GM10248 (cell line): ENCODE results near the gene CCDC30.
A peak's percentile ranks its signal among the peaks of the same experiment; 100 is the strongest.

Source experiments
- CTCF ChIA-PET: fragments of 300-600 bp; sonication (Branson Sonifier 250); formaldehyde crosslinking; extraction: SDS; loops from one replicate; lab custom pipeline; 2021; ENCODE audit warnings: antibody characterized with exemption; lab: Yijun Ruan, JAX
- POLR2A ChIA-PET: fragments of 350-650 bp; sonication (Branson Sonifier 250); formaldehyde crosslinking; extraction: SDS; loops from one replicate; lab custom pipeline; 2020; ENCODE audit warnings: antibody characterized with exemption; lab: Yijun Ruan, JAX
- DNase-seq: peaks from one replicate; pipeline ENCODE4 v3.0.0; 2012; ENCODE audit errors: extremely low spot score
- CTCF ChIP-seq: IDR thresholded peaks from 2 replicates; pipeline ENCODE4 v1.5.1; 2012; ENCODE audit warnings: mild to moderate bottlenecking, low read depth; ENCODE audit errors: extremely low read depth, missing control alignments, control extremely low read depth

The CCDC30 gene

GRCh38 chr1:42657981-42658876 is 195.1 kb downstream of the CCDC30 start, which contains the start of gene PPIH:
PPIH (plus strand) TSS chr1:42658423; CDS start chr1:42658447, 24 bp downstream.
- CTCF ChIA-PET, result interaction anchor here (0.8 to 1.5 kb wide), 4 partner anchors 8 to 485 kb away, joined by 3 read pairs; no protein-coding TSS in a partner anchor
- peak; percentile 94 for DNase-seq
- no peak for TF ChIP-seq CTCF
- POLR2A ChIA-PET, result interaction anchor here (1.1 to 1.4 kb wide), 2 partner anchors 25 to 201 kb away, joined by 3 to 5 read pairs; partner anchors contain the start of gene PPCS

DNA sequence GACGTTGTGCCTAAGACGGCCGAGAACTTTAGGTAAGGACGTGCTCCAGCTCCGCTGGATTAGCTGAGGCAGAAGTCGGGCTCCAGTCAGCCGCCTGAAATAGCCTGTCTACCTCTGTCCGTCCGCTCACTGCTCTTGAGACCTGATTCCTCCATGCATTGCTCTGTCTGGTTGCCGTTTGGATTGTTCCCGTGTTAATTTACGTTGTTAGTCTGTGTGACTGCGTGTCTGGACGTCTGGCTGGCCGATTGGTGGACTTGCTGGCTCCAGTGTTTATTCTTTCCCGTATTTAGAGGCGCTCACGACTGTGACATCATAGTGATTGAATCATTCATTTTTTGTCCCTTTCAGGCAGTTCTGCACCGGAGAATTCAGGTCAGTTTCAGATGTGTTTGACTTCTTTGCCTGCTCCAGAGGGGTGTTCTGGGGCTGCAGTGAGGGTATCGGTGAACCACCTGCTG is 195.8 kb downstream of the CCDC30 start:
- DNase-seq, result no peak
- no peak for TF ChIP-seq CTCF
- POLR2A ChIA-PET, result no interaction called here
- CTCF ChIA-PET, result interaction anchor here (1.0 to 1.5 kb wide), 2 partner anchors 12 to 321 kb away, joined by 3 read pairs; no protein-coding TSS in a partner anchor

DNA sequence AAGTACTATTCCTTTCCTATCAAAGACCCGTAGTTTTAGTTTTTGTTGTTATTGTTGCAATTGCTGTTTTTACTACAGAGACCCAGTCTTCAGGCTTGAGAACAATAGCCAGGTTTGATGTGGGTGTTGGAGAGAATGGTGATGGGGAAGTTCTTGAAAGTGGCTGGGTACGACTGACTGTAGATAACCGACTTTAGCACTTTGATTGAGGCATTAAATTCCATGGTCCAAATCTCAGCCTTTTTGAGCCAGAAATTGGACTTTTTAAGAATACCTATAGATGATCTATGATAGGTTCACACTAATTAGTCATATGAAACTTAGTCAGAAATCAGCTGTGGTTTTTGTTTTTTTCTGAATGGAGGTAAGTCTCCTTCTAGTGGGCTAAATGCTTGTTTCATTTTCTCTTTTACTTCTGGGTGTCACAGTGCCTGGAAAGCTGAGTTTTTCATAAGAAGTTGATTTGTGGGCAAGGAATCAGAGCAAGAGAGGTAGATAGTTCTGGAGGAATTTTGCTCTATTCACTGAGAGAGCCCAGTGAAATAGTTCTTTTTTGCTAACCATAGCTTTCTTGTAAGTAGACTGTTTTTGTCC is 197.9 kb downstream of the CCDC30 start:
- ChIA-PET CTCF (interaction anchor here (1.1 to 3.8 kb wide), 3 partner anchors 15 to 55 kb away, joined by 3 to 12 read pairs (median 3); no protein-coding TSS in a partner anchor), POLR2A (interaction anchor here (1.1 kb wide), 1 partner anchor 21 kb away, joined by 3 read pairs; the partner anchor contains the start of gene YBX1)
- no peak for TF ChIP-seq CTCF
- DNase-seq, result peak; percentile 38

GRCh38 chr1:42669936-42670335 is 206.8 kb downstream of the CCDC30 start:
- ChIA-PET CTCF (interaction anchor here (0.8 to 1.0 kb wide), 2 partner anchors 9 to 97 kb away, joined by 3 to 4 read pairs; partner anchors contain the start of genes C1orf50 and P3H1), POLR2A (interaction anchor here (1.1 kb wide), 1 partner anchor 12 kb away, joined by 5 read pairs; the partner anchor contains the start of gene YBX1)
- no peak for TF ChIP-seq CTCF

DNA sequence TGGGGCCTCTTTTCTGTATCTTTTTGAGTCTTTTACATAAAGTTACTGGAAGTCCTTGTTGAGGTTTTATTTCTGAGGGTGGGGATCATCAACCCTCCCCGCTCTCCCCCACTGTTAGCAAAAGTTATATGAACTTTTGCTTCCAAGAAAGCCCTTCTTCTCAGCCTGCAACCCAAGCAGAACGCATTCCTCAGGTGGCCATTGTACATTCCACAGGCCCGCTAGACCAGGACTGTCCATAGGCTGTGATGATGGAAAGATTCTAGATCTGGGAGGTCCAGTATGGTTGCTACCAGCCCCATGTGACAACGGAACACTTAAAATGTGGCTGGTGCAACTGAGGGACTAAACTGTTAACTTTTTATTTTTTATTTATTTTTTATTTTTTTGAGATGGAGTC is 207.3 kb downstream of the CCDC30 start:
- TF ChIP-seq CTCF, result no peak
- POLR2A ChIA-PET, result interaction anchor here (0.6 kb wide), 1 partner anchor 44 kb away, joined by 6 read pairs; no protein-coding TSS in a partner anchor
- CTCF ChIA-PET, result interaction anchor here (1.5 kb wide), 1 partner anchor 20 kb away, joined by 4 read pairs; no protein-coding TSS in a partner anchor
- no peak for DNase-seq

More at GRCh38 chr1:42669936-42670335, 206.8 kb downstream of the CCDC30 start:
- no peak for DNase-seq

GRCh38 chr1:42674214-42674613 is 211.1 kb downstream of the CCDC30 start:
- POLR2A ChIA-PET, result no interaction called here
- CTCF ChIA-PET, result interaction anchor here (1.2 kb wide), 1 partner anchor 8 kb away, joined by 4 read pairs; no protein-coding TSS in a partner anchor

More at GRCh38 chr1:42674214-42674613, 211.1 kb downstream of the CCDC30 start:
- DNase-seq, result no peak
- TF ChIP-seq CTCF, result no peak
